ENCODE results near the gene ARMC5.

ARMC5 gene

GRCh38 chr16:31504159-31504558, 44.9 kb downstream of the ARMC5 start:
- no peak for DNase-seq

GRCh38 chr16:31505483-31505882, 46.2 kb downstream of the ARMC5 start:
- no peak for DNase-seq

- DNase-seq: no peak
Measured at GRCh38 chr16:31507617-31507928, 48.3 kb downstream of the ARMC5 start.

GRCh38 chr16:31507929-31508705, 48.8 kb downstream of the ARMC5 start, which contains the start of gene RUSF1:
Gene RUSF1, minus strand, starts transcription at chr16:31508391. Its CDS starts 18 bp downstream, at chr16:31508373.
- peak; percentile 70 for DNase-seq

DNA sequence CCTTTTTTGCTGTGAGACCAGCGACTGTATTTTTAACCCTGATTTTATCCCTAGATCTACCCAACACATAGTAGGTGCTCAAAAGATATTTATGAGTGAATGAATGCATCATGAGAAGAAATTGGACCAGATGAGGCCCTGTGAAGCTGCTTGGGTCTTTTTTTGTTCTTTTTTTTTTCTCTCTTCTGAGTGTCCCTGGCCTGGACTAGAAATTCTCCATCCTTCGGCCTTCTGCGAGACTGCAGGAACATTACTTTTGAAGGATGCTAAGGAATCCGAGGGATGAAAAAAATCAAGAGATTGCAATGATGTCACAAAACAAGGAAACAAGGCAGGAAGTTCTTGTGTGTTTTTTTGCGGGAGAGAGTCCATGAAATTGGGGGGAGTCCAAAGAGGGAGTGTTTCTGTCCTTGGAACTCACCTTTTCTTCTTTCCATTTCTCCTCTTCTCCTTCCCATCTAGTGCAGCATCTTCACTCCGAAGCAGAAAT, 49.5 kb downstream of the ARMC5 start:
- DNase-seq: no peak

DNA sequence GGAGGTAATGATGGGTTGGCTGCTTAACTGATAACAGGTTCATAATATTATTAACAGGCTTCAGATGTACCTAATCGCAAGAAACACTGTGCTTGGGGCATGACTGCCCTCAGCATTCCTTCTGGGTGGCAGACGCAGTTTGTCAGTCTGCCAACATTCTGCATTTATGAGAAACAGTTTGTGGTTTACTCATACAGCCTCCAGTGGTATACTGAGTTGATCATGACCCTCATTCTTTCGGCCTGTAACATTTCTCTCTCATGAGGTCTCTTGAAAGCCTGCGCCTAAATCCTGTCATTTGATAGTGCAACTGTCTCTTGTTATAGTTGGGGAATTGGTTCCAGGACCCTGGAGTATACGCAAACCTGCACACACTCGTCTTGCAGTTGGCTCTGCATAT, 53.8 kb downstream of the ARMC5 start:
- DNase-seq: no peak

GRCh38 chr16:31513884-31514283, 54.6 kb downstream of the ARMC5 start:
- no peak for DNase-seq

Data from activated CD4-positive, alpha-beta T cell treated with anti-CD3 and anti-CD28 coated beads for 1 hour (primary cell).